K562 (cell line): ENCODE results near the gene MUC5AC. TPM values are rescaled to one million over a fixed set of nuclear protein-coding genes. Genes with fewer than 3 reads are reported as not detected.

Experiments
- ATAC-seq: fragments of 200-7000 bp; cut with Tn5 transposase; 3 replicates; pipeline ENCODE4 v1.9.1; 2020; ENCODE audit warnings: moderate library complexity
- BruUV-seq: library from RNA; stranded (reverse); fragments of 400-500 nt; replicated peaks from 2 replicates; lab custom pipeline; 2021; lab: Mats Ljungman, UMichigan
- CTCF ChIA-PET: fragments of 300-600 bp; formaldehyde crosslinking; extraction: SDS; loops from one replicate; lab custom pipeline; 2021; ENCODE audit warnings: low intra/inter-chr PET ratio; lab: Yijun Ruan, JAX
- POLR2A ChIA-PET: fragments of 300-600, 350-650 bp; sonication (Branson Sonifier 250); formaldehyde crosslinking; extraction: SDS; loops from one replicate; lab custom pipeline; 2021; ENCODE audit warnings: antibody characterized with exemption, inconsistent platforms; lab: Yijun Ruan, JAX
- DNase-seq, 4 experiments: peaks; one replicate each; pipeline versions ENCODE4 v3.0.0 to v3.0.0-alpha.2; 2011 to 2018; ENCODE audit warnings: low spot score in 3 of 4, mixed read lengths in 3 of 4; ENCODE audit errors: extremely low read depth in 1 of 4
- FAIRE-seq: peaks from 2 replicates; lab custom pipeline; 2011; peaks lifted over from hg19 to GRCh38; lab: Jason Lieb, UNC
- H2AFZ ChIP-seq: 2 replicates; pipeline ENCODE4 v1.6.0; 2011; ENCODE audit warnings: low read depth, low read length, control low read depth, inconsistent platforms
- H3K27ac ChIP-seq: fragments of 200-600 bp; 3 replicates; pipeline ENCODE4 v1.8.0; 2011; ENCODE audit warnings: low read depth, mild to moderate bottlenecking, control low read depth, inconsistent platforms, low read length, moderate library complexity, mixed read lengths; ENCODE audit errors: extremely low read depth
- H3K27me3 ChIP-seq, 2 experiments: fragments of 300-600 bp in 1 of 2; 2 replicates in 1 of 2; 3 replicates in 1 of 2; pipeline versions ENCODE4 v1.6.0 to v1.8.0; 2011; ENCODE audit warnings: inconsistent platforms in 2 of 2, low read length in 2 of 2, mild to moderate bottlenecking in 1 of 2, mixed read lengths in 1 of 2, moderate library complexity in 1 of 2; ENCODE audit not compliant: control insufficient read depth in 2 of 2, insufficient read depth in 2 of 2
- H3K36me3 ChIP-seq: fragments of 300-600 bp; 3 replicates; pipeline ENCODE4 v1.8.0; 2011; ENCODE audit warnings: mild to moderate bottlenecking, low read length, inconsistent platforms; ENCODE audit not compliant: control insufficient read depth, insufficient read depth
- H3K4me1 ChIP-seq, 2 experiments: fragments of 200-600 bp in 1 of 2; replicated peaks in 1 of 2; 2 replicates in 1 of 2; 3 replicates in 1 of 2; pipeline versions ENCODE4 v1.5.1 to v1.8.0; 2011; ENCODE audit warnings: inconsistent platforms in 2 of 2, low read length in 2 of 2, mild to moderate bottlenecking in 1 of 2, mixed read lengths in 1 of 2, moderate library complexity in 1 of 2; ENCODE audit not compliant: control insufficient read depth in 2 of 2, insufficient read depth in 2 of 2
- H3K4me2 ChIP-seq: 2 replicates; pipeline ENCODE4 v1.6.1; 2011; ENCODE audit warnings: low read length, control low read depth, inconsistent platforms, mixed read lengths; ENCODE audit not compliant: insufficient read depth
- H3K4me3 ChIP-seq: fragments of 200-600 bp; sonication (generic), shearing (Covaris generic); 2 replicates; pipeline ENCODE4 v1.5.1; 2016; ENCODE audit warnings: control low read depth, inconsistent platforms
- H3K79me2 ChIP-seq: fragments of 200-600 bp; 3 replicates; pipeline ENCODE4 v1.8.0; 2011; ENCODE audit warnings: low read length, inconsistent platforms; ENCODE audit not compliant: control insufficient read depth, insufficient read depth
- H3K9ac ChIP-seq, 2 experiments: 2 replicates each; pipeline versions ENCODE4 v1.6.0 to v1.6.1; 2011; ENCODE audit warnings: low read depth in 2 of 2, low read length in 2 of 2, control low read depth in 1 of 2, inconsistent platforms in 1 of 2, mild to moderate bottlenecking in 1 of 2, mixed read lengths in 1 of 2; ENCODE audit not compliant: insufficient read depth in 1 of 2
- H3K9me1 ChIP-seq: one replicate; pipeline ENCODE4 v1.6.0; 2011; ENCODE audit warnings: inconsistent platforms, mild to moderate bottlenecking, low read length, moderate library complexity; ENCODE audit not compliant: control insufficient read depth, insufficient read depth
- H3K9me3 ChIP-seq: replicated peaks from 2 replicates; pipeline ENCODE4 v1.5.1; 2011; ENCODE audit warnings: low read depth, low read length, inconsistent platforms; ENCODE audit not compliant: control insufficient read depth, insufficient read depth
- H4K20me1 ChIP-seq: replicated peaks from 2 replicates; pipeline ENCODE4 v1.6.1; 2011; ENCODE audit warnings: low read length, inconsistent platforms, mixed read lengths; ENCODE audit not compliant: control insufficient read depth, insufficient read depth
- FOXJ2 ChIP-seq: fragments of 200-800 bp; sonication (Bioruptor generic); IDR thresholded peaks from 2 replicates; pipeline ENCODE4 v1.6.1; 2016; ENCODE audit warnings: missing genetic modification characterization, missing compliant biosample characterization
- GABPA ChIP-seq: fragments of 200-800 bp; sonication (Bioruptor generic); conservative IDR thresholded peaks from 2 replicates; pipeline ENCODE4 v1.6.1; 2016; ENCODE audit warnings: low read depth, missing genetic modification characterization, missing compliant biosample characterization
- HCFC1 ChIP-seq: IDR thresholded peaks from 2 replicates; pipeline ENCODE4 v1.6.1; 2012; ENCODE audit warnings: low read depth, low read length, improper control_type of control experiment
- LCOR ChIP-seq: sonication (generic); formaldehyde crosslinking; IDR thresholded peaks from 2 replicates; pipeline ENCODE4 v1.8.0; 2022; ENCODE audit warnings: mild to moderate bottlenecking, missing genetic modification reagents
- MAFK ChIP-seq: IDR thresholded peaks from 2 replicates; pipeline ENCODE4 v1.6.1; 2011; ENCODE audit warnings: low read length, improper control_type of control experiment
- POLR2G ChIP-seq: fragments of 200-400 bp; formaldehyde crosslinking; IDR thresholded peaks from 2 replicates; pipeline ENCODE4 v1.6.1; 2017; ENCODE audit warnings: low read depth, mild to moderate bottlenecking, antibody characterized with exemption, low read length, moderate library complexity
- SAFB ChIP-seq: fragments of 200-400 bp; formaldehyde crosslinking; IDR thresholded peaks from 2 replicates; pipeline ENCODE4 v1.6.1; 2017; ENCODE audit warnings: low read depth, low read length, borderline replicate concordance
- SETDB1 ChIP-seq: IDR thresholded peaks from one replicate; pipeline ENCODE4 v1.6.1; 2012; ENCODE audit warnings: low read length, control low read depth, inconsistent platforms
- USF1 ChIP-seq: sonication (generic); formaldehyde crosslinking; IDR thresholded peaks from 2 replicates; pipeline ENCODE4 v1.9.0; 2022; ENCODE audit warnings: mild to moderate bottlenecking, missing genetic modification reagents
- ZNF57 ChIP-seq: fragments of 450-650 bp; formaldehyde crosslinking; IDR thresholded peaks from 2 replicates; pipeline ENCODE4 v1.4.0; 2020; ENCODE audit warnings: mild to moderate bottlenecking, moderate library complexity
- WGBS: fragments of 100-300 bp; shearing (Covaris generic); methylation state at CpG from one replicate; pipeline ENCODE4 v1.1.6; 2016; ENCODE audit warnings: low coverage, mixed read lengths; ENCODE audit not compliant: insufficient coverage; ENCODE audit errors: missing lambda C conversion rate; 5-methylcytosine and 5-hydroxymethylcytosine counted together
- in situ Hi-C: fragments of 300-500 bp; cut with MboI; formaldehyde crosslinking; loops from 4 replicates; pipeline ENCODE4 v1.15.0; 2018; ENCODE audit warnings: inconsistent platforms, mixed read lengths
- intact Hi-C: fragments of 100-400 bp; cut with micrococcal nuclease; formaldehyde crosslinking; loops from 2 replicates; pipeline ENCODE4 v1.14.2; 2022
- polyA plus RNA-seq, 8 experiments: library from polyadenylated mRNA; depleted of rRNA in 4 of 8; stranded (reverse) in 5 of 8; unstranded in 3 of 8; fragments of >200 nt; fragmentation: Nextera tagmentation in 2 of 8; fragmentation: Illumina TruSeq in 1 of 8; extraction: Ambion mirVana in 2 of 8; extraction: Trizol in 1 of 8; gene quantifications; 2 replicates each; pipeline versions ENCODE4 v1.2.1 to v1.2.3, GENCODE V29; 2011 to 2014; ENCODE audit warnings: inconsistent platforms in 1 of 8, missing spikeins in 1 of 8
- total RNA-seq, 7 experiments: library from RNA; depleted of rRNA in 6 of 7; stranded (reverse); fragments of >200 nt in 6 of 7; fragmentation: Illumina TruSeq in 2 of 7; extraction: Trizol in 2 of 7; gene quantifications; 2 replicates each; pipeline versions ENCODE4 v1.2.1 to v1.2.3, GENCODE V29; 2011 to 2021; ENCODE audit warnings: low replicate concordance in 1 of 7

The MUC5AC gene
- total and polyA plus RNA-seq, 9 of the 15 experiments (the other 6 are each of a cell fraction or from before 2014, with no cell fraction given): not detected

GRCh38 chr11:1168721-1169161 lies 11.0 kb downstream of the MUC5AC start:
- ATAC-seq (no peak), FAIRE-seq (no peak), DNase-seq (no peak)
- no peaks in the 10 kb centered on the region for H3K9me3 ChIP-seq
- POLR2A ChIA-PET: no interaction called here
- no peaks in the 10 kb centered on the region for H3K9me1 ChIP-seq
- H3K4me1 ChIP-seq: peaks cover 0 to 10% of the 10 kb centered on the region in 2 experiments; a peak in 2 of 5 replicates
- H2AFZ ChIP-seq: no peak overlapping the region
- peaks cover 2 to 25% of the 10 kb centered on the region in 2 experiments; a peak in 2 of 5 replicates for H3K27me3 ChIP-seq
- H3K27ac ChIP-seq: no peak overlapping the region
- CTCF ChIA-PET: no interaction called here
- H3K79me2 ChIP-seq: no peaks in the 10 kb centered on the region
- no peak overlapping the region for H3K4me2 ChIP-seq
- BruUV-seq: no TSS peak
- TF ChIP-seq HCFC1: no peak
- TF ChIP-seq SAFB: peak; percentile 19; the same call in 1 of the 2 replicates
- H4K20me1 ChIP-seq: peaks cover 4% of the 10 kb centered on the region; the same call in 1 of the 2 replicates
- no peak overlapping the region for H3K9ac ChIP-seq
- 21% methylated on average over 19 of the region's 23 CpGs for WGBS
- H3K4me3 ChIP-seq: no peak overlapping the region
- intact Hi-C loops (no loop called here), in situ Hi-C loops (no loop called here)
- no peaks in the 10 kb centered on the region for H3K36me3 ChIP-seq

DNA sequence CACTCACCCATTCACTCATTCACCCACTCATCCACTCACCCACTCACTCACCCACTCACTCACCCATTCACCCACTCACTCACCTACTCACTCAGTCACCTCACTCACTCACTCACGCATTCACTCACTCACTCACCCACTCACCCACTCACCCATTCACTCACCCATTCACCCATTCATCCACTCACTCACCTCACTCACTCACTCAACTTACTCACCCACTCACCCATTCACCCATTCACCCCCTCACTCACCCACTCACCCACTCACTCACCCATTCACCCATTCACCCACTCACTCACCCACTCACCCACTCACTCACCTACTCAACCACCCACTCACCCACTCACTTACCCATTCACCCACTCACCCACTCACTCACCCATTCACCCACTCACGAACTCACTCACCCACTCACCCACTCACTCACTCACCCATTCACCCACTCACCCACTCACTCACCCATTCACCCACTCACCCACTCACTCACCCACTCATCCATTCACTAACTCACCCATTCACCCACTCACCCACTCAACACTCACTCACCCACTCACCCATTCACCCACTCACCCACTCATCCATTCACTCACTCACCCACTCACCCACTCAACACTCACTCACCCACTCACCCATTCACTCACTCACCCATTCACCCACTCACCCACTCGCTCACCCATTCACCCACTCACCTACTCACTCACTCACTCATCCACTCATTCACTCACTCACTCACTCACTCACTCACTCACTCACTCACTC lies 13.7 kb downstream of the MUC5AC start:
- Histone ChIP-seq H4K20me1 (no peaks in the 10 kb centered on the region; the same call in 1 of the 2 replicates), H3K4me2 (no peak overlapping the region), H3K79me2 (no peaks in the 10 kb centered on the region), H3K9me3 (peaks cover 2% of the 10 kb centered on the region; the same call in 1 of the 2 replicates), H3K9me1 (no peaks in the 10 kb centered on the region), H3K27me3 (peaks cover 0 to 9% of the 10 kb centered on the region in 2 experiments; a peak in 1 of 5 replicates), H3K4me1 (no peaks in the 10 kb centered on the region), H3K36me3 (no peaks in the 10 kb centered on the region), H3K4me3 (no peak overlapping the region), H3K9ac (no peak overlapping the region), H2AFZ (no peak overlapping the region), H3K27ac (no peak overlapping the region)
- WGBS: 0% methylated on average over 1 of the region's 3 CpGs
- FAIRE-seq (no peak), ATAC-seq (no peak), DNase-seq (no peak)
- TF ChIP-seq FOXJ2 (no peak), SETDB1 (no peak), ZNF57 (no peak), MAFK (no peak), POLR2G (no peak), LCOR (CRISPR knock-in tag) (no peak), GABPA (no peak), SAFB (peak; percentile 18; the same call in 1 of the 2 replicates), USF1 (no peak)
- intact Hi-C loops: no loop called here
- ChIA-PET CTCF (no interaction called here), POLR2A (no interaction called here)
- BruUV-seq: no TSS peak
- in situ Hi-C loops: no loop called here
